PC-9 (cell line): ENCODE data around the gene SLC10A1.

Experiments
- CTCF ChIP-seq: fragments of 200-600 bp; sonication (generic); conservative IDR thresholded peaks from 2 replicates; pipeline ENCODE4 v1.6.1; 2017; ENCODE audit warnings: mixed run types, antibody characterized with exemption, mild to moderate bottlenecking, moderate library complexity
- EZH2 ChIP-seq: fragments of 200-600 bp; sonication (generic); IDR thresholded peaks from 2 replicates; pipeline ENCODE4 v1.8.0; 2017; ENCODE audit warnings: antibody characterized with exemption, low read depth

GRCh38 chr14:69839661-69840060 lies 42.6 kb upstream of the SLC10A1 start:
- no peak for TF ChIP-seq CTCF
- no peak for TF ChIP-seq EZH2
